Bone marrow (tissue), 2 donors: ENCODE results near the gene HIF1AN.
"Not testable (repeated sequence)": the region's sequence is repeated elsewhere in the genome, so short reads cannot be mapped to it uniquely, and the experiment has no call there.

ENCODE experiments used
- DNase-seq, 2 donors: peaks; one replicate each; lab custom pipeline; 2025; lab: John Stamatoyannopoulos, UW

The HIF1AN gene

GRCh38 chr10:100567249-100567648, 31.5 kb downstream of the HIF1AN start:
- DNase-seq = no peak

- DNase-seq = no peak
These were observed 32.1 kb downstream of the HIF1AN start for GRCh38 chr10:100567826-100568225.

- DNase-seq = no peak
These were observed 33.2 kb downstream of the HIF1AN start for GRCh38 chr10:100568912-100569311.

GRCh38 chr10:100569687-100570481, 34.1 kb downstream of the HIF1AN start:
- DNase-seq = no peak

GRCh38 chr10:100570506-100570905, 34.8 kb downstream of the HIF1AN start:
- no peak for DNase-seq

GRCh38 chr10:100571084-100571856, 35.5 kb downstream of the HIF1AN start:
- DNase-seq = no peak

GRCh38 chr10:100575146-100575545, 39.4 kb downstream of the HIF1AN start:
- DNase-seq = not testable (repeated sequence)

GRCh38 chr10:100575585-100576281, 40.0 kb downstream of the HIF1AN start:
- DNase-seq = no peak

GRCh38 chr10:100576282-100576635, 40.5 kb downstream of the HIF1AN start:
- no peak for DNase-seq

- DNase-seq = no peak
These were observed 43.7 kb downstream of the HIF1AN start for GRCh38 chr10:100579261-100580090.

GRCh38 chr10:100586959-100587358, 51.2 kb downstream of the HIF1AN start:
- DNase-seq = no peak

GRCh38 chr10:100598166-100598565, 62.4 kb downstream of the HIF1AN start:
- DNase-seq = no peak

- no peak for DNase-seq
These were observed 64.5 kb downstream of the HIF1AN start for GRCh38 chr10:100600218-100600617.

- DNase-seq = no peak
These were observed 71.7 kb downstream of the HIF1AN start for GRCh38 chr10:100607439-100607838.
